ENCODE measurements around the gene ANKS3.

The ANKS3 gene

DNA sequence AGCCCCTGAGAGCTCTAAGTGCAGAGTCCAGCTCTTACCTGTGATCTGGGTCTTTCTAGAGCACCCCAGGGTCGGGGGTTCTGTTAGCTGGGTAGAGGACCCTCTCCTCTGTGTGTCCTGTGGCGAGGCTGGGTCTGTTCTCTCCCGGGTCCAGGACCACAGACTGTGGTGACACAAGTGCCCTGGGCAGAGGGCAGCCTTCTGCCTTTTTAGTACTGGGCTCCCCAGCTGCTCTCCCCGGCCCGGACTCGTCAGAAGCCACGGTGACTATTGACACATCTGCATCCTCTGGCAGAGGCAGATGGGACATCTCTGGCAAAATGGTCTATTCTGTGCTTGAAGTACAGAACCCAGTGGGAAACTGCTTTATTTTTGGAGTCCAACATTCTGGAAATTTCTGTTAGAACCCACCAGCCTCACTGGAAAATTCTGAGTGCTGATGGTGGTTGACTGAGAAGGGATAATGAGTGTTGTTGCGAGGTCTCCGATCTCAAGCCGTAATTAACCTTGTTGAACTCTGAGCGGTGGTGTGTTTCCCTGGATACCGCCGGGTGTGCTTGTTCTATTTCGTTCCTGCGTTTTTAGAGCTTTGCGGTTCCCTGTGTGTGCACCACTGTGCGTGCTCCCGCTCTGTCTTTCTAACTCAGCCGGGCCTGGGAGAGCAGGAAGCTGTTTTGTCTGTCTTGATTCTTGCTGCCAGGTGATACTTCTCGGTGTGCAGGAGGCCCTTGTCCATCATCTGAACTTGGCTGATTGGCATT, 66.7 kb downstream of the ANKS3 start:
- no peak overlapping the region for H3K4me3 ChIP-seq (ENCODE audit: low read depth, low read length)
- TF ChIP-seq, protein P1, sequence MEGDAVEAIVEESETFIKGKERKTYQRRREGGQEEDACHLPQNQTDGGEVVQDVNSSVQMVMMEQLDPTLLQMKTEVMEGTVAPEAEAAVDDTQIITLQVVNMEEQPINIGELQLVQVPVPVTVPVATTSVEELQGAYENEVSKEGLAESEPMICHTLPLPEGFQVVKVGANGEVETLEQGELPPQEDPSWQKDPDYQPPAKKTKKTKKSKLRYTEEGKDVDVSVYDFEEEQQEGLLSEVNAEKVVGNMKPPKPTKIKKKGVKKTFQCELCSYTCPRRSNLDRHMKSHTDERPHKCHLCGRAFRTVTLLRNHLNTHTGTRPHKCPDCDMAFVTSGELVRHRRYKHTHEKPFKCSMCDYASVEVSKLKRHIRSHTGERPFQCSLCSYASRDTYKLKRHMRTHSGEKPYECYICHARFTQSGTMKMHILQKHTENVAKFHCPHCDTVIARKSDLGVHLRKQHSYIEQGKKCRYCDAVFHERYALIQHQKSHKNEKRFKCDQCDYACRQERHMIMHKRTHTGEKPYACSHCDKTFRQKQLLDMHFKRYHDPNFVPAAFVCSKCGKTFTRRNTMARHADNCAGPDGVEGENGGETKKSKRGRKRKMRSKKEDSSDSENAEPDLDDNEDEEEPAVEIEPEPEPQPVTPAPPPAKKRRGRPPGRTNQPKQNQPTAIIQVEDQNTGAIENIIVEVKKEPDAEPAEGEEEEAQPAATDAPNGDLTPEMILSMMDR (IDR thresholded peaks at IDR 0.05; ENCODE audit: low read depth, low read length, missing control alignments) = no peak
- in situ Hi-C loops (cut with HindIII; ENCODE audit: low sequenced_read_pairs) = no loop called here
- no peak for DNase-seq (ENCODE audit: low read depth)

DNA sequence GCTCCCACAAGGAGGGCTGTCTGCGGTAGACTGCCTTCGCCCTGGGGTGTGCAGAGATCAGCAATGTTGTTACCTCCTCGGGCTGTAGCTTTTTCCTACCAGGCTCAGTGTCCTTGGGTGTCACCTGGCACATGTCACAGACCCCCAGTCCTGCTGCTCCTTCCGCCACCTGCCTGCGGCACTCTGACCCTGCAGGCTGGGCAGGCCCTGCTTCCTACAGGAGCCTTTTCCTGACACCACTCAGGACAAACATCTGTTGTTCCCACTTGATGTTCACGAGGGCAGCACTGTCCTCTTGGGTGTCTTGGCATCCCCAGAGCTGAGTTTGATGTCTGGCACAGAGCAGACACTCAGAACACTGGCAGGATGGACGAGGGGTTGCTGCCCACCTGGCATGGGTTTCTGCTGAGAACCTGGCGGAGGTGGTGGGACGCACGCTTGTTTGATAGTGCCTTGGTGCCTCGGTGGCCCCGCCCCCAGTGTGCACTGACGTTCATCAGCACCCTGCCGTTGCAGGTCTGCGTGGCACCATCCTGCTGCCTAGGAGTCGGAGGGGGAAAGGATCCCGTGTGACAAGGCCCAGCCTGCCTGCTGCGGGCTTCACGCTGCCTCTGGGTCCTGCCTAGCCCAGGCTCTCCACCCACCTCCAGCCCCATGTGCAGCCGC, 67.4 kb downstream of the ANKS3 start:
- H3K4me3 ChIP-seq (ENCODE audit: low read depth, low read length) = no peak overlapping the region
- in situ Hi-C loops (cut with HindIII; ENCODE audit: low sequenced_read_pairs) = no loop called here
- TF ChIP-seq, protein P1 (IDR thresholded peaks at IDR 0.05; ENCODE audit: low read depth, low read length, missing control alignments) = no peak
- DNase-seq (ENCODE audit: low read depth) = no peak

DNA sequence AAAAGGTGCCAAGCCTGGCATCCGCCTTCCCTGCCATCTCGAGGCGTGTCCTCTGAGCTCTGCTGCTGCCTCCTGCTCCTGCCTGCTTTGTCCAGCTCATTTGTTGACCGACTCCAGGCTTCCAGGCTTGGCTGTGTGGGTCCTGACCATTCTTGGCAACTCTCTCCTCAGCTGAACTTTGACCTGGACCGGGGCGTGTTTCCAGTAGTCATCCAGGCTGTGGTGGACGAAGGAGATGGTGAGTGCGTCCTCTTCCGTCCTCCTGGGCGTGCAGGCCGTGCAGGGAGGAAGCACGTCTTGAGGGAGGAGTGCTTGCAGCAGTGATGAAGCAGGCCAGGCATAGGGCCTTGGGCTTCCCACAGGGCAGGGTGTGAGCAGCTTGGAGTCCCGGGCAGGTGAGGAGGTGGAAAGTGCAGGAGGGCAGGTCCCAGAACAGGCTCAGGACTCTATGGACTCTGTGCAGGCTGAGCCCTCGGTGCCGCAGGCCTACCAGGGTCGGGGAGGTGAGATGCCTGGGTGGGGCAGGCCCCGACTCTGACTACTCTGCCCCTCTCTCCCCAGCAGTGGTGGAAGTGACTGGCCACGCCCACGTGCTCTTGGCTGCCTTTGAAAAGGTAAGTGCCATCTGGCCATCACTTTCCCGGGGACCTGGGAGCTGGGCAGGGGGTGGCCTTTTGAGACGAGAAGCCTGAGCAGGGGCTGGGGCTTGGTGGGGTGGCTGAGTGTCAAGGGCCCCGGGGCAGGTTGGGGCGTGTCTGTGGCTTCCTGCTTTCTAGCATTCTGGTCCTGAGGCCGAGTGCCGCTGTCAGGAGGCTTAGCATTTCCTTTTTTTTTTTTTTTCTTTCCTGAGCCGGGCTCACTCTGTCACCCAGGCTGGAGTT, 69.3 kb downstream of the ANKS3 start:
- H3K4me3 ChIP-seq (ENCODE audit: low read depth, low read length) = no peak overlapping the region
- no peak for DNase-seq (ENCODE audit: low read depth)
- in situ Hi-C loops (cut with HindIII; ENCODE audit: low sequenced_read_pairs) = no loop called here
- TF ChIP-seq, protein P1 (IDR thresholded peaks at IDR 0.05; ENCODE audit: low read depth, low read length, missing control alignments) = no peak

DNA sequence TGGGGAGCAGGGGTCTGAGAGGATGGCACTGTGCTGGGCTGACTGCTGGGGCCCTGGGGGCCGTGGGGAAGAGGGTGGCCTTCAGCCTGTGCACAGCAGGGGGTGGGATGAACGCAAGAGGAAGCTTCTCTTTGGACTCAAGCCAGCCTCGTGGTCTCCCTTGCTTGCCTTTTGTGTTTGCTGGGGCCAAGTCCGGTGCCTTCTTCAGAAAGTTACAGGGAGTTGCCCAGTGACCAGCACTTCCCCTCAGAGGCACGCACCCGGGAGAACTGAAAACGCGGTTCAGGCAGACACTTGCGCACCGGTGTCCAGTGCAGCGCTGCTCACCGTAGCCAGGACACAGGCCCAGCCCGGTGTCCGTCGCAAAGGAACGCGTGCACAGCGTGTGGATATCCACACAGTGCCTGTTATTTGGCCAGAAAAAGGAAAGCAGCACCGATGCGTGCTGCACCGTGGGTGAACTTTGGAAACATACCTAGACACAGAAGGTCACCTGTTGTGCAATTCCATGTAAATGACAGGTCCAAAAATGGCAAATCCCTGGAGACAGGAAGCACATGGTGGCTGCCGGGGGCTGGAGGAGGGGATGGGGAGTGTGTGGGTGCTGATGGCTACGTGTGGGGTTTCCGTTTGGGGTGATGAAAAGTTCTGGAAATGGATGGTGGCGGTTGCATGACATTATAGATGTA, 70.2 kb downstream of the ANKS3 start:
- TF ChIP-seq, protein P1 (IDR thresholded peaks at IDR 0.05; ENCODE audit: low read depth, low read length, missing control alignments) = no peak
- in situ Hi-C loops (cut with HindIII; ENCODE audit: low sequenced_read_pairs) = no loop called here
- no peak for DNase-seq (ENCODE audit: low read depth)
- H3K4me3 ChIP-seq (ENCODE audit: low read depth, low read length) = no peak overlapping the region

DNA sequence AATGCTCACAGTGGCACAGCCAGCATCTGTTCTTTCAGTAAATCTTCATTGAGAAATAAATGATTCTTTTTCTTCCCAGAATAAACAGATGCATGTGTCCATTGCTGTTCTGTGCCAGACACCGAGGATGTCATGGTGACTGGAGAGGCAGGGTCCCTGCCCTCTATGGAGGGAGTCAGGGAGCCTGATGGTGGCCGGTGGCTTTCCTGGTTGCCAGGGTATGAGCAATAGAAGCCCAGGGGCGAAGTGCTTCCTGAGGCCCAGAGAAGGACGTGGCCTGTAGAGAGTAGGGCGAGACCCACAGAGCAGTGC, 70.7 kb downstream of the ANKS3 start:
- TF ChIP-seq, protein P1 (IDR thresholded peaks at IDR 0.05; ENCODE audit: low read depth, low read length, missing control alignments) = no peak
- in situ Hi-C loops (cut with HindIII; ENCODE audit: low sequenced_read_pairs) = no loop called here
- no peak overlapping the region for H3K4me3 ChIP-seq (ENCODE audit: low read depth, low read length)
- DNase-seq (ENCODE audit: low read depth) = no peak

DNA sequence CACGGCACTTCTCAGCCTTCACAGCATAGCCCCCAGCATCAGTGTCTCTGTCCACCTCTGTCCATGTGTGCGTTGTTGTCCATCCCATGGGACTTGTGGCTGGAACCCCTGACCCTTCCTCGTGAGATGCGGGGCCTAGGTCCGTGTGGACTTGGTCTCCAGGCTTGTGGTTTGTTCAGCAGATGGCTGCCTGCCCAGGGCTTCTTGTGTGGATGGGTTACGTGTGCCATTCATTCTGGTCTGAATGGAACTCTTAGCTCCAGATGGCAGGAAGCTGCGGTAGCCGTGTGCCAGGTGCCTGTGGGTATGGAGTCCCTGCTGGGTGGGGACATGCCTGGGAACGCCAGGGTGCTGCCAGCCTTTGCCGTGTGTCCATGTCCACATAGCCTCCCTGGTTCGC, 72.4 kb downstream of the ANKS3 start:
- peak; percentile 23 for DNase-seq (ENCODE audit: low read depth)
- TF ChIP-seq, protein P1 (IDR thresholded peaks at IDR 0.05; ENCODE audit: low read depth, low read length, missing control alignments) = no peak
- in situ Hi-C loops (cut with HindIII; ENCODE audit: low sequenced_read_pairs) = no loop called here
- H3K4me3 ChIP-seq (ENCODE audit: low read depth, low read length) = no peak overlapping the region
